Measurements from ENCODE around the gene CSTPP1. TPM values are rescaled to one million over a fixed set of nuclear protein-coding genes. Genes with fewer than 3 reads are reported as not detected.
A peak's percentile ranks its signal among the peaks of the same experiment; 100 is the strongest.
"Not testable (repeated sequence)": the region's sequence is repeated elsewhere in the genome, so short reads cannot be mapped to it uniquely, and the experiment has no call there.

CSTPP1 gene
- polyA plus RNA-seq, 1 donor from 2014 or later = 17.5 TPM

DNA sequence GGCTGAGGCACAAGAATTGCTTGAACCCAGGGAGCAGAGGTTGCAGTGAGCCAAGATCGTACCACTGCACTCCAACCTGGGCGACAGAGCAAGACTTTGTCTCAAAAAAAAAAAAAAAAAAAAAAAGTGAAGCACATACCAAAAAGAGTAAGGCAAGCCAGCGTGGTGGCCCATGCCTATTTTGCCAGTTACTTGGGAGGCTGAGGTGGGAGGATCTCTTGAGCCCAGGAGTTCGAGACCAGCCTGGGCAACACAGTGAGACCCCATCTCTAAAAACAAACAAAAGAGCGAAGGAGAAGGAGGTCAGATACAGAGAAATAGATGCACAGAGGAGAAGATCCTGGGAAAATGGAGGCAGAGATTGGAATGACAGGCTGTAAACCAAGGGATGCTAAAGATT is 270.0 kb downstream of the CSTPP1 start:
- not testable (repeated sequence) for H3K36me3 Mint-ChIP-seq, H3K9me3 Mint-ChIP-seq, H3K4me3 Mint-ChIP-seq, H3K27me3 Mint-ChIP-seq, H3K4me1 Mint-ChIP-seq
- peak overlapping the region in 1 of 3 donors; percentile 52 for H3K27ac Mint-ChIP-seq

DNA sequence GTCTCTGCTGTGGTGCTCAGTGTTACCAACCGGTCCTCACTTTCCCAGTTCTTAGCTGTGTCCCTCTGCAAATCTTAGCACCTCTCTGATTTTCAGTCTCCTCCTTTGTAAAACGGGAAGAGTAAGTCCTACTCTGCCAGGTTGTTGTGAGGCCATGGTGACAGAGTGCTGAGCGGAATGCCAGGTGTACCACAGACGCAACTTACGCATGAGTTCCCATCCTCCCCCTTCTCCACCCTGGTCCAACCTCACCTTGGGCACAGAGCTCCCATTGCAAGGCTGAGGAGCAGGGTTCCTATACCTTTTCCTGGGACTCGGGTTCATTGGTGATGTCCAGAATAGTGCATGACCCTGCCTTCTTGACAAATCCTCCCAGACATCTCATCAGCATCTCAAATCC is 270.9 kb downstream of the CSTPP1 start:
- Mint-ChIP-seq H3K27me3 (no peaks in the 10 kb centered on the region), H3K36me3 (no peaks in the 10 kb centered on the region), H3K4me3 (no peak overlapping the region), H3K27ac (no peak overlapping the region), H3K4me1 (no peaks in the 10 kb centered on the region), H3K9me3 (no peaks in the 10 kb centered on the region)

DNA sequence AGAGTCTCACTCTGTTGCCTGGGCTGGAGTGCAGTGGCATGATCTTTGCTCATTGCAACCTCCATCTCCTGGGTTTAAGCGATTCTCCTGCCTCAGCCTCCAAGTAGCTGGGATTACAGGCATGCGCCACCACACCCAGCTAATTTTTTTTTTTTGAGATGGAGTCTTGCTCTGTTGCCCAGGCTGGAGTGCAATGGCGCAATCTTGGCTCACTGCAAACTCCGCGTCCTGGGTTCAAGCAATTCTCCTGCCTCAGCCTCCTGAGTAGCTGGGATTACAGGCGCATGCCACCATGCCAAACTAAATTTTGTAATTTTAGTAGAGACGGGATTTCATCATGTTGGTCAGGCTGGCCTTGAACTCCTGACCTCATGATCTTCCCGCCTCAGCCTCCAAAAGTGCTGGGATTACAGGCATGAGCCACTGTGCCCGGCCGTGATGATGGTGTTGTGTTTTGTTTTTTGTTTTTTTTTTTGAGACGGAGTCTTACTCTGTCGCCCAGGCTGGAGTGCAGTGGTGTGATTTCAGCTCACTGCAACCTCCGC is 271.5 kb downstream of the CSTPP1 start:
- not testable (repeated sequence) for H3K36me3 Mint-ChIP-seq, H3K27me3 Mint-ChIP-seq, H3K27ac Mint-ChIP-seq, H3K4me3 Mint-ChIP-seq, H3K4me1 Mint-ChIP-seq, H3K9me3 Mint-ChIP-seq

DNA sequence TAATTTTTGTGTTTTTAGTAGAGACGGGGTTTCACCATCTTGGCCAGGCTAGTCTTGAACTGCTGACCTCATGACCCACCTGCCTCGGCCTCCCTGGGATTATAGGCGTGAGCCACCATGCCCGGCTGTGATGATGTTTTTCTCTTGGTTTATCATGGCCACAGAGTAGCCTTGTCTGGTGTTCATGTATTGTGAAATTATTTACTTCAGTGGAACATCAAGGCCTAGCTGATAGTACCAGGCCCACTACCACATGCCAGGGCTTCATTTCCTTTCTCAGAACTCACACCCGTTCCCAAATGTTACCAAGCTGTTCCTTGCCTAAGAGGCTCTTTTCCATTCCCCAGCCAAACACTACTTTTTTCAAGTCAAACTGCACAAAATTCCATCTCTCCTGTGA is 272.1 kb downstream of the CSTPP1 start:
- Mint-ChIP-seq H3K27me3 (no peaks in the 10 kb centered on the region), H3K4me1 (no peaks in the 10 kb centered on the region), H3K36me3 (no peaks in the 10 kb centered on the region), H3K27ac (peak overlapping the region in 1 of 3 donors; percentile 23), H3K4me3 (no peak overlapping the region), H3K9me3 (no peaks in the 10 kb centered on the region)

Other genes starting within 250 kb of the CSTPP1 start
- 42.6 TPM for gene ARHGAP1, start 236.1 kb upstream of the CSTPP1 start, polyA plus RNA-seq
- gene ZNF408, start 235.7 kb upstream of the CSTPP1 start, polyA plus RNA-seq = 12.4 TPM
- not detected for gene F2, start 217.5 kb upstream of the CSTPP1 start, polyA plus RNA-seq
- gene CKAP5, start 90.5 kb upstream of the CSTPP1 start, polyA plus RNA-seq = 10.3 TPM
- gene LRP4, start 18.2 kb upstream of the CSTPP1 start, polyA plus RNA-seq = not detected
- gene ARFGAP2, start 240.1 kb downstream of the CSTPP1 start, polyA plus RNA-seq = 98.6 TPM
- gene PACSIN3, start 249.7 kb downstream of the CSTPP1 start, polyA plus RNA-seq = not detected

All from IgD-negative memory B cell (primary cell).